Lower leg skin (tissue), 3 donors: ENCODE measurements around the gene VDAC1.

Source experiments
- CTCF ChIP-seq, 3 donors: fragments of 450-650 bp; IDR thresholded peaks; one replicate each; pipeline ENCODE4 v1.5.1; 2016; ENCODE audit warnings: antibody characterized with exemption in 3 of 3, mild to moderate bottlenecking in 3 of 3, moderate library complexity in 2 of 3
- POLR2A ChIP-seq, 2 donors: fragments of 450-650 bp; IDR thresholded peaks; one replicate each; pipeline ENCODE4 v1.6.1; 2016 to 2017; ENCODE audit warnings: antibody characterized with exemption in 2 of 2, mild to moderate bottlenecking in 1 of 2, moderate library complexity in 1 of 2

- TF ChIP-seq CTCF (IDR thresholded peaks at IDR 0.05) (no peak), POLR2A (IDR thresholded peaks at IDR 0.05) (no peak)
Measured at GRCh38 chr5:133968204-133968980, 36.4 kb downstream of the VDAC1 start, which contains the start of gene C5orf15.
